Motor neuron (in vitro differentiated cells): Measurements from ENCODE around the gene IQSEC3. TPM values are rescaled to one million over a fixed set of nuclear protein-coding genes. Genes with fewer than 3 reads are reported as not detected.

ENCODE experiments used
- ATAC-seq, 8 experiments: fragments of 200-7000 bp; cut with Tn5 transposase; replicated peaks in 6 of 8; 2 replicates each; pipeline ENCODE4 v1.8.0; 2021; ENCODE audit warnings: mild to moderate bottlenecking in 8 of 8, moderate library complexity in 8 of 8
- H3K27ac ChIP-seq, 2 donors: fragments of 250-450 bp; sonication (Bioruptor Pico); 2 replicates each; pipeline ENCODE4 v1.9.0; 2021; ENCODE audit warnings: antibody characterized with exemption in 2 of 2, mild to moderate bottlenecking in 2 of 2, moderate library complexity in 1 of 2
- H3K4me1 ChIP-seq, 2 donors: fragments of 250-450 bp; sonication (Bioruptor Pico); replicated peaks in 1 of 2; 2 replicates each; pipeline ENCODE4 v1.6.1; 2021; ENCODE audit warnings: antibody characterized with exemption in 2 of 2, mild to moderate bottlenecking in 2 of 2, moderate library complexity in 1 of 2
- H3K4me3 ChIP-seq, 5 donors: fragments of 250-450 bp; sonication (Bioruptor Pico); 2 replicates each; pipeline ENCODE4 v1.9.0; 2021; ENCODE audit warnings: antibody characterized with exemption in 5 of 5, mild to moderate bottlenecking in 5 of 5, moderate library complexity in 4 of 5
- WGBS, 10 experiments: fragments of 450-650 bp; shearing (Covaris generic); methylation state at CpG; one replicate each; pipeline ENCODE4 v1.0.0; 2022; 5-methylcytosine and 5-hydroxymethylcytosine counted together
- in situ Hi-C, 9 experiments: fragments of 400-800 bp; cut with MboI; loops; one replicate each; pipeline ENCODE4 v1.15.0; 2021; ENCODE audit warnings: low sequenced_read_pairs in 9 of 9, low pct_unique_long_range_greater_than_20kb in 2 of 9; ENCODE audit not compliant: unreplicated experiment in 9 of 9
- total RNA-seq, 8 experiments: library from RNA; unstranded; fragments of 300-600 nt; gene quantifications; 2 replicates each; pipeline versions ENCODE4 v1.2.3 to v1.2.4, GENCODE V29; 2022

The IQSEC3 gene
- total RNA-seq, 8 experiments from 2014 or later = 0.09 to 5.6 (median 1.8) TPM

DNA sequence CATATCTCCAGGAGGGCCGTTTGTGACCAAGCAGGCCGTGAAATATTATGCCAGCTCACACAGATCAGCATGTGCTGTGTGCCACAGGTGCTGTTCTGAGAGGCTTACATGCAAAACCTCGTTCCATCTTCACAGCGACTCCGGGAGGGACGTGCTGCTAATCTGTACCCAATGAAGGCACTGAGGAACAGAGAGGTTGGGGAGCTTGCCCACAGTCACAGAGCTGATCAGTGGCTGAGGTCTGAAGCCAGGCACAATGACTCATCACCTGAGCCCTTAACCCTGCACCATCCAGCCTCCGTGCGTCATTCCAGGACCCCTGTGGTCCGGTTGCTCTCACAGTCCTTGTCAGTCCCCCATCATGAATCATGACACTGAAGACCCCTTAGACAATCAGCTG lies 80.7 kb downstream of the IQSEC3 start:
- 53 to 100% (median 89%) methylated on average over 2 to 7 of the region's 9 CpGs; no CpG with 5 or more reads in 5 of the 10 experiments for WGBS, 10 experiments
- Histone ChIP-seq H3K4me1 (peaks cover 48 to 62% of the 10 kb centered on the region in 2 donors), H3K27ac (no peak overlapping the region), H3K4me3 (no peak overlapping the region)
- in situ Hi-C loops = no loop called here
- ATAC-seq = no peak

DNA sequence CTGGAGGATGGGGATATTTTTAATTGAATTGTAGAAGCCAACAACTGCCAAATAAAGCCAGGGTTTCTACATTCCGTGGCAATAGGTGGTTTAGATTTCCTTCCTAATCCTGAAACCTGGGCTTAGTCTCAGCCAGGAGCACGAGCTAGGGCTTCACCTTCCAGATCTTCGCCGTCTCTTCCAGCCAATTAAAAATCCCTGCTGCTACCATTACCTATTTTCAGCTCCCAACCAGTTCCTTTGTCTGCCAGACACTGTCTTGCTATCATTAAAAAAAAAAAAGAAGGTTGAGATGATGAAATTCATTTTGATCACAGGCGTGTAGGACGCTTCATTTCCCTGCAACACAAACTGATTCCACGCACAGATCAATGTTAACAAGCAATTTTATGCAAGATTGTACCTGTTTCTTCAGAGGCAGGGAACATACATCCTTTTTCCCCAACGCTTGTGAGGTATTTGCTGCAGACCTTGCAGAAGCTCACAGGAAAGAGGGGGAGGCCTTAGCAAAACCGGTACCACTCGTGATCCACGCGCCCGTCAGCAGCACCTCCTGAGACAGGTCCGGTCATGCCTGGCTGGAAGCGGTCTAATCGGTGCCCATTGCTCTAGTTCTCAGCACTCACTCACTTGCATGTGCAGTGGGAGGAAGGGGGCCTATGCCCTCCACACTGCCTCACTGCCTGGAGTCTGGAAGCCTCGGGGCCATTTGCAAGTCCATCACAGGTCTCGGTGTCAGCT lies 82.3 kb downstream of the IQSEC3 start:
- peaks cover 40 to 57% of the 10 kb centered on the region in 2 donors for H3K4me1 ChIP-seq
- peak in 3 of 8 experiments; percentile 8 to 33 (median 10) for ATAC-seq
- WGBS, 10 experiments = 30 to 83% (median 71%) methylated on average over 1 to 14 of the region's 18 CpGs; no CpG with 5 or more reads in 1 of the 10 experiments
- in situ Hi-C loops = no loop called here
- no peak overlapping the region for H3K4me3 ChIP-seq
- peak overlapping the region in 1 of 2 donors; percentile 43 for H3K27ac ChIP-seq

DNA sequence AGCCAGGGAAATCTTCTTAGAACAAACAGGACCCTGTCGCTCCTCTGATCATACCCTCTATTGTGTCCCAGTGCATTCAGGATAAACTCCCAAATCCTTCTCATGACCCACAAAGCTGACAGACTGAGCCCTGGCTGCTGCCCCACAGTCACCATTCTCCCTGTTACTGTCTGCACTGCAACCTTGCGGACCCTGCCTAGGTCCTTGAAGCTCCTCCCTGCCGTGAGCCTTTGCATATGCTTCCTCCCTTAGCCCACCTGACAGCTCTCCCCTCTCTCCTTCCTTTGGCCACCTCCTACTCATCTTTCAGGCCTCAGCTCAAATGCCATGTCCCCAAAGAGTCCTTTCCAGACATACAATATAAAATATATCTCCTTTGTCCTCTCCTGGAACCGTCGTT lies 85.0 kb downstream of the IQSEC3 start:
- 30 to 100% (median 71%) methylated on average over 1 to 5 of the region's 5 CpGs; no CpG with 5 or more reads in 2 of the 10 experiments for WGBS, 10 experiments
- no peak for ATAC-seq
- no peak overlapping the region for H3K27ac ChIP-seq
- peaks cover 23 to 38% of the 10 kb centered on the region in 2 donors for H3K4me1 ChIP-seq
- in situ Hi-C loops = no loop called here
- no peak overlapping the region for H3K4me3 ChIP-seq

DNA sequence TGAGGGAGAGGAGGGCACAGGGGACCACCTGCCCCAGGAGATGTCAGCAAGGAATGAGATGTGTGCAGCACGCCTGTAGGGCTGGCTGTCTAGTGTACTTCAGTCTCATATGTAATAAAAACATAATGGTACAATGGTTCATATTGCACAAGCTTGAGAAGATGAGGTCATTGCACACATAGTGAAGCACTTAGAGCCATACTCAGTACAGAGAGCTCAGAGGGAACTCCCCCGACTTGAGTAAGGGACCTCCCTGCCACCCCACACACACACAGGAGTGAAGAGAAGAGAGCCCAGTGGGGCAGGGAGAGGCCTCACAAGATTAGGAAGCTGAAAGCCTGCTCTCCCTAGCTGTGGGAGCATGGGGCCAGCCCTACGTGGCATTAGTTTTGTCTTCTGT lies 85.9 kb downstream of the IQSEC3 start:
- peaks cover 23 to 35% of the 10 kb centered on the region in 2 donors for H3K4me1 ChIP-seq
- in situ Hi-C loops = no loop called here
- H3K27ac ChIP-seq = no peak overlapping the region
- peak in 5 of 8 experiments; percentile 29 to 61 (median 36) for ATAC-seq
- 0 to 100% (median 60%) methylated on average over 1 of the region's 3 CpGs; no CpG with 5 or more reads in 3 of the 10 experiments for WGBS, 10 experiments
- H3K4me3 ChIP-seq = no peak overlapping the region

DNA sequence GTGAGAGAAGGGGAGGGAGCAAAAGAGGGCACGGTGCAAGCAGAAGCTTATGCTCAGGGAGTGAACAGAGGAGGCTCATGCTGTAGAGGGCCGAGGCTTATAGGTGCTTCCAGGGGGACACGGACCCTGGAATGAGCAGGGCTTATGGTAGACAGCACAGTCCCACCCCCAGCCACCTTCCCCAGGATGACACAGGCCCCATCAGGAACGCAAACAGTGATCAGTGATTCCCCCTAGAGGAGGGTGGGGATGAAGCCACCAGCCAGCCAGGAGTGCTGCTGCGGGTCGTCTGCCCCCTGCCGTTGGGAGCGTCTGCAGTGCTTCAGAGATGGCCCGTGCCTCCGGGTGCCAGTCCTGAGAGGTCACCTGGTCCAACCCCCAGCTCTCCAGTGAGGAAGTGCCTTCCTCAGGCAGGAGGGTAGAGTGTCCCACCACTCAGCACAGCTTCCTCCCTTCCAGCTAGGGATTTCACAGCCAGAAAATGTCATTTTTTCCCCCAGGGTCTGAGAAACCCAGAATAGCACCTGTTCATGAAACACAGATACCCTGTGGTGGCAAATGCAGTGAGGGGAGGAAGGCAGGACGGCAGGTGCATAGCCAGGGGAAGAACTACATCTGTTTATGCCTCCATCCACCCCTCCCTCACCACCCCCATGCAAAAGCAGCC lies 86.6 kb downstream of the IQSEC3 start:
- 0 to 23% (median 3%) methylated on average over 1 to 4 of the region's 11 CpGs; no CpG with 5 or more reads in 4 of the 10 experiments for WGBS, 10 experiments
- in situ Hi-C loops = no loop called here
- Histone ChIP-seq H3K27ac (no peak overlapping the region), H3K4me1 (peaks cover 23 to 28% of the 10 kb centered on the region in 2 donors), H3K4me3 (no peak overlapping the region)
- ATAC-seq = peak; percentile 80 to 99 (median 88)

DNA sequence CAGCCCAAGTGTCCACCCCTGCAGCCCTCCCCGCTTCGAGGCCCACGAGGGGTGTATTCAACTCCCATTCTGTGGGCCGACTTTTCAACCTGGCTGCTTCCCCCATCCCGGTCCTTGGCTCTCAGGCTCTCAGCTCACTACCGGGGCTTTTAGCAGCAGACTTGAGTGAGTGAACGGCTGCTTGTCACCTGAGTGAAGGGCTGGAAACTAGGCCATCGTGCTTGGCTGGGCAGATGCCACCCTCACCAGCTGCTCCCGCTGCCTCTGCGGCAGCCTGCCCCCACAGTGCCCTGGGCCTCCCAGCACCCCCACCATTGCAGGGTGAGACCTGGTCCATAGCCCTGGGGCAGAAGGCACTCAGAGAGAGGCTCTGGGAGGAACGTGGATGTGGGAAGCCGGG lies 87.5 kb downstream of the IQSEC3 start:
- ATAC-seq = no peak
- H3K4me1 ChIP-seq = peaks cover 18 to 20% of the 10 kb centered on the region in 2 donors
- in situ Hi-C loops = no loop called here
- no peak overlapping the region for H3K27ac ChIP-seq
- WGBS, 10 experiments = 82 to 100% (median 89%) methylated on average over 1 to 7 of the region's 12 CpGs; no CpG with 5 or more reads in 6 of the 10 experiments
- H3K4me3 ChIP-seq = no peak overlapping the region

DNA sequence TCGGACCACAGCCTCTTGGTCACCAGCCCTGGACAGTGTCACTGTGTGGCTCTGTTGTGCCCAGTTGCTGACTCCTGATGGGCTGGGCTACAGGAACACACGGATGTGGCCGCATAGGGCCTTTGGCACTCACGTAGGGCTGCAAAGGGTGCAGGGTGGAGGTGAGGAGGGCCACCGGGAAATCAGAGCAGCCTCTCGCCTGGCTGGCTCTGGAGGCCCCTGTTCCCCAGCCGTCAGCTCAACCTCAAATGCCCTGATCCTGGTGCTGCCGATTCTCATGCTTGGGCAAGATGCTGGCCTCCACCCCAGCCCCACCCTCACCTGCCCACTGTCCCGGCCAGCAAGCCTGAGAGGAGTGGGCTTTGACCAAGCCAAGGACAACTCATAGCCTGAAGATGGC lies 88.4 kb downstream of the IQSEC3 start:
- Histone ChIP-seq H3K4me1 (peaks cover 14 to 19% of the 10 kb centered on the region in 2 donors), H3K27ac (no peak overlapping the region), H3K4me3 (no peak overlapping the region)
- in situ Hi-C loops = no loop called here
- ATAC-seq = no peak
- 63 to 100% (median 95%) methylated on average over 2 to 3 of the region's 9 CpGs; no CpG with 5 or more reads in 6 of the 10 experiments for WGBS, 10 experiments

DNA sequence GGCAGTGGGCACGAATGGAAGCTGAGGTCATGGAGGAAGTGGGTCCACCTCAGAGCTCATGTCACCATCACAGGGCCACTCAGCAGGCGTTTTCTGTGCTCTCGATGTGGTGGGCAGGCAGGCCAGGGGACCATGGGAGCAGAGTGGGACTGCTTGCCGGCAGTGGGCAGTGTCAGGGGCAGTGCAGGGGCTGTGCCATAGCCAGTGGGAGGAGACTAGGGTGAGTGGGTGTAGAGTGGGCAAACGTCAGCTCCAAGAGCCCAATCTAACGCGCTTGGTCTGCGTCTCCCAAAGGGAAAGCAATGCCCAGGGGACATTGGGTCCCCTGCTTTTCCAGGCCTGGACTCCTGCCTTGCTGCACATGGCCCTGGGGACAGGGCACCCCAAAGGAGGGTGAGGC lies 89.1 kb downstream of the IQSEC3 start:
- ATAC-seq = no peak
- H3K27ac ChIP-seq = no peak overlapping the region
- H3K4me3 ChIP-seq = no peak overlapping the region
- H3K4me1 ChIP-seq = peaks cover 14 to 19% of the 10 kb centered on the region in 2 donors
- 0 to 93% (median 80%) methylated on average over 1 to 7 of the region's 8 CpGs; no CpG with 5 or more reads in 7 of the 10 experiments for WGBS, 10 experiments
- in situ Hi-C loops = no loop called here

DNA sequence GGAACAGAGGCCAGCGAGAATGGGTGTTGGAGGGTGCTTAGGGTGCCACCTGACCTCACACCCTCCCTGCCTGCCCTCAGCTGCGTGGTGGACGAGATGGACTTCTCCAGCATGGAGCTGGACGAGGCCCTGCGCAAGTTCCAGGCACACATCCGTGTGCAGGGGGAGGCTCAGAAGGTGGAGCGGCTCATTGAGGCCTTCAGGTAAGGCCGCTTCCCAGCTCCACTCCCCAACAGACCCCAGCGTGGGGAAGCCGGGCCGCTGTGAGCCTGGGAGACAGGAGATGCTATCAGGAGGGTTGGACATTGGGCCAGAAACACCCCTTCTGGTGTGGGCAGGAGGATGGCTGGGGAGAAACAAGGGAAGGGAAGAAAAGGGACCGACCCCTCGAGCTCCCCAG lies 90.4 kb downstream of the IQSEC3 start:
- no peak overlapping the region for H3K27ac ChIP-seq
- no peak overlapping the region for H3K4me3 ChIP-seq
- peaks cover 9 to 19% of the 10 kb centered on the region in 2 donors for H3K4me1 ChIP-seq
- no peak for ATAC-seq
- in situ Hi-C loops = no loop called here
- WGBS, 10 experiments = no CpG with 5 or more reads among the region's 13 CpGs

DNA sequence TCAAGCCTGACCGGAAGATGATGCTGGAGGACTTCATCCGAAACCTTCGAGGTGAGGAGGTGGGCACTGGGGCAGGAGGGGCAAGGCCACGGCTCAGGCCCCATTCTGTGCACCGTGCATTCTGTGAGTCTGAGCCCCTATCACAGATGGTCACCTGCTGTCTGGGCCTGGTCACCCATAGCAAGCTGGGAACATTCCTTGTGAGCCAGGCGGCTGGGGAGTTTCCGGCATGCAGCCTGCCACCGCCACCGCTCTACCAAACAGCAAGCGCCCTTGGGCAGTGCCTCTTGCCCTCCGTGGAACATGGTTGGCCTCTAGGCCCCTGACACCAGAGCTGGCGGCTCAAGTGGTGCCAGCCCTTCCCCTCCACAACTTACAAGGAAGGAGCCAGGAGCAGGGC lies 91.1 kb downstream of the IQSEC3 start:
- in situ Hi-C loops = no loop called here
- H3K4me3 ChIP-seq = no peak overlapping the region
- peaks cover 9 to 19% of the 10 kb centered on the region in 2 donors for H3K4me1 ChIP-seq
- no peak overlapping the region for H3K27ac ChIP-seq
- WGBS, 10 experiments = 40 to 90% (median 61%) methylated on average over 1 to 12 of the region's 12 CpGs; no CpG with 5 or more reads in 4 of the 10 experiments
- ATAC-seq = no peak

DNA sequence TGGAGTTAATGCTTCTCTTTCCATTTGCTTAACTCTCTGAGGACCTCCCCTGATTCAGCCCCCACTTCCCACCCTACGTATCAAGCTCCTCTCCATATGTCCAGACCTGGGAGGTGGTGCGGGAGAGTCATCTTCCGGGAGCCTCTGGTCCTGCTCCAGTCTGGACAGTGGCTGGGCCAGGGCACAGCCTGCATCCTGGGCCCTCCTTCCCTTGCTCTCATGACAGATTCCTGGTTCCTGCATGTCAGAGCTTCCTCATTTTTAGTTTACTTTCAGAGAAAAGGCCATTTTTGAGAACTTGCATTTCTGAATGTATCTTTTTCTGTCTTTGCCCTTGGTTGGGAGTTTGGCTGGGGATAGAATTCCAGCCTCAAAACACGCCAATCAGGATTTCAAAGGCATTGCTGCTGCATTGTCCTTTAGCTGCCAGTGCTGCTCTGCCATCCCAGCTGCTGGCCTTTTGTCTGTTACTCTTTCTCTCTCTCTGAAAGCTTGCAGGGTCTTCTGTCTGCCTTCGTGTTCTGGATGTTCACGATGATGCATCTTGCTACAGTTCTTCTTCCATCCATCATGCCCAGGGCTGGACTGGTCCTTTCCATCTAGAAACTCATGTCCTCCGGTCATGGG lies 92.7 kb downstream of the IQSEC3 start:
- Histone ChIP-seq H3K27ac (no peak overlapping the region), H3K4me3 (no peak overlapping the region), H3K4me1 (peaks cover 13 to 21% of the 10 kb centered on the region in 2 donors)
- in situ Hi-C loops = no loop called here
- no peak for ATAC-seq
- WGBS, 10 experiments = 27 to 86% (median 59%) methylated on average over 1 to 5 of the region's 7 CpGs; no CpG with 5 or more reads in 2 of the 10 experiments

DNA sequence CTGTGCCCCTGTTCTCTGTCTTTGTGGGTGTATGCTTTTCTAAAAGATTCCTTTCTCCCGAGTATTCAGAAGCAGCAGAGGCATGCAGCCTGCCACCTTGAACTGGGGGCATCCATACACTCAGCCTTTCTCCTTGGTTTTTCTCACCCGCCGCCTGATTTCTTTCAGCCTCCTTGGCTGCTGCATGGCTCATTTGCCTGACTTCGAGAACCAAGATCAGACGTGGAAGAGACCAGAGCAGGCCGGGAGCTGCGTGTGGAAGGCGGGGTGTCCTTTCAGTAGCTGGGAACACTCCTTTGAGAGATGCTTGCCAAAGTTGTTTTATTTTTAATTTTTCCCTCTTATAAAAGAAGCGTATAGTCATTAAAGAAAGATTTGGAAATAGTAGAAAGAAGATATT lies 94.3 kb downstream of the IQSEC3 start:
- Histone ChIP-seq H3K4me3 (no peak overlapping the region), H3K27ac (no peak overlapping the region), H3K4me1 (peaks cover 21 to 25% of the 10 kb centered on the region in 2 donors)
- WGBS, 10 experiments = 20 to 100% (median 77%) methylated on average over 1 to 9 of the region's 9 CpGs
- ATAC-seq = no peak
- in situ Hi-C loops = no loop called here

DNA sequence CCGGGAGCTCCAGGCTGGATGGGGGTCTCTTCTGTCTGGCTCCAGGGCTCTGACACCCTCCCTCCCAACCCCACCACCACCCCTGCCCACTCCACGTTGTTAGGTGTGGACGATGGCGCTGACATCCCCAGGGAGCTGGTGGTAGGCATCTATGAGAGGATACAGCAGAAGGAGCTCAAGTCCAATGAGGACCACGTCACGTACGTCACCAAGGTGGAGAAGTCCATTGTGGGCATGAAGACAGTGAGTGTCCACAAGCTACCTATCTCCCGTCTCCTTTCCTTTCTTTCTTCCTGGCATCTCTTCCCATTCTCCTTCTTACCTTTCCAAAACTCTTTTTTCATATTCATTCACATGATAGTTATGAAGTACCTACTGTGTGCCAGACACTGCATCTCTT lies 95.3 kb downstream of the IQSEC3 start:
- Histone ChIP-seq H3K4me1 (peaks cover 26 to 28% of the 10 kb centered on the region in 2 donors), H3K27ac (no peak overlapping the region), H3K4me3 (no peak overlapping the region)
- in situ Hi-C loops = no loop called here
- WGBS, 10 experiments = 94 to 100% (median 96%) methylated on average over 2 to 4 of the region's 8 CpGs; no CpG with 5 or more reads in 7 of the 10 experiments
- no peak for ATAC-seq
